Measurements from ENCODE around the gene ST3GAL4.
"Not testable (repeated sequence)": the region's sequence is repeated elsewhere in the genome, so short reads cannot be mapped to it uniquely, and the experiment has no call there.

ST3GAL4 gene

GRCh38 chr11:126385991-126386728 is 30.7 kb downstream of the ST3GAL4 start:
- in situ Hi-C loops (cut with MboI; ENCODE audit: low sequenced_read_pairs) = no loop called here
- H3K36me3 ChIP-seq (replicated peaks) = no peaks in the 10 kb centered on the region
- H3K4me1 ChIP-seq = no peaks in the 10 kb centered on the region; the same call in 1 of the 2 replicates
- no peaks in the 10 kb centered on the region for H3K9me3 ChIP-seq
- H3K4me3 ChIP-seq = no peak overlapping the region
- H3K27me3 ChIP-seq (ENCODE audit: low read depth) = no peaks in the 10 kb centered on the region
- DNase-seq (ENCODE audit: low spot score in 2 of 2) = no peak

DNA sequence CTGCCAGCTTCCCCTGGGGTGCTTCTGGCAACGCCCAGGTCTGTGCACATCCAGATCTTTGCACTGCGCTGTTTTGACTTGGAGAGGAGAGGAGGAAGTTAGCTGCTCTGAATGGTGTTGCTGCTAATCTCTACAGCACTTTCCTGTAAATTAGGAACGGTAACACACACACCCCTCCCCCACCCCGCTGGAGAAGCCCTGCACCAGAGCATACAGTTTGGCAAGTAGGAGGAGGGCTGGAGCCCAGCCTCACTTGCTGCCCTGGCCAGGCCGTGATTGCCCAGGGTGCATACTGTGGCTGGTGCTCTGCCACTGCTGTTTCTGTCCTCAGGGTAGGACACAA is 31.2 kb downstream of the ST3GAL4 start:
- DNase-seq (ENCODE audit: low spot score in 2 of 2); H3K4me1 ChIP-seq; in situ Hi-C loops (cut with MboI; ENCODE audit: low sequenced_read_pairs): not testable (repeated sequence)

DNA sequence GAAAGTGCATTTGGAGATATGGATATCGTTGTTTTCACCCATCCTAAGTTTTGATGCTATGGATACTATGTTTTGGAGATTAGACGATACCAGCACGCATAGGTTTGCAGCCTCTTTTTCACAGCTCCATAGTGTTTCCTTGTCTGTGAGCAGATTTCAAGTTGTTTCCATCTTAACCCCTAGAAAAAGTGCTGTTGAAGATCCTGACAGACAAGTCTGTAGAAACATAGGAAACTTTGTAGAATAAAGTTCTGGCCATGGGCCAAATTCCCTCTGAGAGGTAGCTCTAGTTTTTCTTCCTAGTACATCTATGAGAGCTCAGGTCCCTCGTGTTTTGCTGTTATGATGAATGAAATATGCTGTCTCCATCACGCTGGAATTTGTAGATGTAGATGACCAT is 32.4 kb downstream of the ST3GAL4 start:
- DNase-seq (ENCODE audit: low spot score in 2 of 2) = no peak
- Histone ChIP-seq H3K36me3 (replicated peaks) (no peaks in the 10 kb centered on the region), H3K4me3 (no peak overlapping the region), H3K9me3 (no peaks in the 10 kb centered on the region), H3K27me3 (ENCODE audit: low read depth) (no peaks in the 10 kb centered on the region), H3K4me1 (no peaks in the 10 kb centered on the region; the same call in 1 of the 2 replicates)
- in situ Hi-C loops (cut with MboI; ENCODE audit: low sequenced_read_pairs) = no loop called here

More for the DNA sequence above, 31.2 kb downstream of the ST3GAL4 start:
- H3K4me3 ChIP-seq; H3K9me3 ChIP-seq; H3K27me3 ChIP-seq (ENCODE audit: low read depth); H3K36me3 ChIP-seq (replicated peaks): not testable (repeated sequence)

DNA sequence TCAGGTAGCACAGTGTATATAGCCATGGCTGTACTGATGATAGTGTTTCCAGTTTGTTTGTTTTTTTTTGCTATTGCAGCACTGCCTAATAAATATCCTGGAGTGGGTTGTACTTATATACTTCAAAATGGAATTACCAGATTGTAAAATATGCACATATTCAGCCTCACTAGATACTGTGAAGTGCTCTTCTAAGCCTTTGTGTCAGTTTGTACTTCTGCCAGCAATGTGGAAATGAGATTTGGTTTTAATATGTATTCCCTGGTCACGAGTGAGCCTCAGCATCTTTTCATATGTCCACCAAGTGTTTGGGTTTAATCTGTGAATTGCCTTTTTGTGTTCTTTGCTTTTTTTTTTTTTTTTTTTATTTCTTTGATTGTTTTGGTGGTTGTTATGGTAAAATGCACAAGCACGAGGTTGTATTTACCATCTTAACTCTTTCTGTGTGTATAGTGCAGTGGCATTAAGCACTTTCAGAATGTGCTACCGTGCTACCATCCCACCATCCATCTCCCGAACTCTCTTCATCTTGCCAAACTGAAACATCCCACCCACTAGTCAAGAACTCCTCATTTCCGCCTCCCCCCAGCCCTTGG is 34.9 kb downstream of the ST3GAL4 start:
- no peaks in the 10 kb centered on the region; the same call in 1 of the 2 replicates for H3K4me1 ChIP-seq
- H3K36me3 ChIP-seq (replicated peaks) = no peaks in the 10 kb centered on the region
- in situ Hi-C loops (cut with MboI; ENCODE audit: low sequenced_read_pairs) = no loop called here
- H3K4me3 ChIP-seq = no peak overlapping the region
- no peaks in the 10 kb centered on the region for H3K27me3 ChIP-seq (ENCODE audit: low read depth)
- no peaks in the 10 kb centered on the region for H3K9me3 ChIP-seq
- no peak for DNase-seq (ENCODE audit: low spot score in 2 of 2)

GRCh38 chr11:126391286-126391954 is 35.9 kb downstream of the ST3GAL4 start:
- Histone ChIP-seq H3K27me3 (ENCODE audit: low read depth) (no peaks in the 10 kb centered on the region), H3K36me3 (replicated peaks) (no peaks in the 10 kb centered on the region), H3K4me3 (no peak overlapping the region), H3K4me1 (no peaks in the 10 kb centered on the region; the same call in 1 of the 2 replicates), H3K9me3 (no peaks in the 10 kb centered on the region)
- DNase-seq (ENCODE audit: low spot score in 2 of 2) = no peak
- in situ Hi-C loops (cut with MboI; ENCODE audit: low sequenced_read_pairs) = no loop called here

- H3K4me3 ChIP-seq = no peak overlapping the region
- H3K4me1 ChIP-seq = no peaks in the 10 kb centered on the region; the same call in 1 of the 2 replicates
- no peaks in the 10 kb centered on the region for H3K9me3 ChIP-seq
- DNase-seq (ENCODE audit: low spot score in 2 of 2) = no peak
- no peaks in the 10 kb centered on the region for H3K27me3 ChIP-seq (ENCODE audit: low read depth)
- in situ Hi-C loops (cut with MboI; ENCODE audit: low sequenced_read_pairs) = no loop called here
- H3K36me3 ChIP-seq (replicated peaks) = no peaks in the 10 kb centered on the region
Observed at GRCh38 chr11:126391970-126392632, 36.6 kb downstream of the ST3GAL4 start.

DNA sequence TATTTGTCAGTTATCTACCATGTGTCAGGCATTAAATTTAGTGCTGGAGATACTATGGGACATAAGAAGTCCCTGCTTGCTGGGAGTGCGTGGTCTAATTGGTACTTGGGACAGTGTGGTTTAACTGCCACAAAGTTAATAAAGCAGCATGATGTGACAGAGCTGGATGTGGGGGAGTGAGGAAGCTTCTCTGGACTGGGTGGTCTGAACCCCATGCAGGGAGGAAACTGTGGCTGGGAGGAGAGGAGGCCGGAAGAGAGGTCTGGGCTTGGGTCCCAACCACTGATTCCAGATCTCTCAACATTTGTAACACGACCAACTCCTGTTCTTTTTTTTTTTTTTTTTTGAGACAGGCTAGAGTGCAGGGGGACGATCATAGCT is 37.1 kb downstream of the ST3GAL4 start:
- H3K9me3 ChIP-seq = no peaks in the 10 kb centered on the region
- no peaks in the 10 kb centered on the region; the same call in 1 of the 2 replicates for H3K4me1 ChIP-seq
- in situ Hi-C loops (cut with MboI; ENCODE audit: low sequenced_read_pairs) = no loop called here
- DNase-seq (ENCODE audit: low spot score in 2 of 2) = no peak
- H3K36me3 ChIP-seq (replicated peaks) = no peaks in the 10 kb centered on the region
- no peak overlapping the region for H3K4me3 ChIP-seq
- no peaks in the 10 kb centered on the region for H3K27me3 ChIP-seq (ENCODE audit: low read depth)

DNA sequence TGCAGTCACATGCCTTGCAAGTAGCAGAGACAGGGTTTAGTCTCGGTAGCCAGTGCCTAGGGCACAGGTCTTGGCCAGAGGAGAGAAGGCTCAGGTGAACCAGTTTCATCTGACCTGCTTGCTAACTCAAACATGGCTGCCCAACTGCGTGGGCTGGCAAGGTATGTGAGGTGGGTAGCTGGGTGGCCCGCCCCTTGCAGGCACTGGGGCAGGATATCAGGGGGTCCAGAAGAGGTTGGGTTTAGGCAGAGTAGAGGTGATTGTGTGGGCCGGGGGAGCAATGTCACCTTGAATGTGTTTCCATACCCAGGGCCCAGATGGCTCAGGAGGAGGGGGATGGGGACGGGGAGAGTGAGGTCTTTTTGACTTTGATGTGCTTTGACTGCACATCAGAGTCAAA is 37.7 kb downstream of the ST3GAL4 start:
- H3K9me3 ChIP-seq = no peaks in the 10 kb centered on the region
- in situ Hi-C loops (cut with MboI; ENCODE audit: low sequenced_read_pairs) = no loop called here
- DNase-seq (ENCODE audit: low spot score in 2 of 2) = no peak
- H3K27me3 ChIP-seq (ENCODE audit: low read depth) = no peaks in the 10 kb centered on the region
- H3K36me3 ChIP-seq (replicated peaks) = no peaks in the 10 kb centered on the region
- H3K4me1 ChIP-seq = no peaks in the 10 kb centered on the region; the same call in 1 of the 2 replicates
- H3K4me3 ChIP-seq = no peak overlapping the region

DNA sequence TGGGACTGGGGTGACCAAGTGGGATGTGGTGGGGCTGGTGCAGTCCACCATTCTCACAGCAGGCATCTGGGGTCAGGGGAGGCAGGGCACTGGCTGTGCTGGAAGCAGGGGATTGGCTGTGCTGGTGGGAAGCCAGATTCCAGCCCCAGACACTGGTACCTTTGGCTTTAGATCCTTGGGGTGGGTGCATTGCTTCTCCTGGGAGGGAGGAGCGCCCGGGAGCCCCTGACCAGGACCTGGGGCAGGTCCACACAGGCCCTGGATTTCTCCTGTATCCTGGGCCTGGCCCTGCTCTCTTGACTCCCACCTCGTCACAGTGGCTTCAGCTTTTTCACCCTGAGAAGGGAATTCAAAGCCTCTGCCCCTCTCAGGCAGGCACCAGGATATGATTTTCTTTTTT is 38.5 kb downstream of the ST3GAL4 start:
- in situ Hi-C loops (cut with MboI; ENCODE audit: low sequenced_read_pairs) = no loop called here
- H3K27me3 ChIP-seq (ENCODE audit: low read depth) = no peaks in the 10 kb centered on the region
- no peak overlapping the region for H3K4me3 ChIP-seq
- H3K9me3 ChIP-seq = no peaks in the 10 kb centered on the region
- no peaks in the 10 kb centered on the region for H3K36me3 ChIP-seq (replicated peaks)
- DNase-seq (ENCODE audit: low spot score in 2 of 2) = no peak
- no peaks in the 10 kb centered on the region; the same call in 1 of the 2 replicates for H3K4me1 ChIP-seq

- H3K4me1 ChIP-seq; H3K9me3 ChIP-seq; H3K4me3 ChIP-seq; in situ Hi-C loops (cut with MboI; ENCODE audit: low sequenced_read_pairs); H3K27me3 ChIP-seq (ENCODE audit: low read depth); DNase-seq (ENCODE audit: low spot score in 2 of 2); H3K36me3 ChIP-seq (replicated peaks): not testable (repeated sequence)
Observed at GRCh38 chr11:126394634-126395072, 39.2 kb downstream of the ST3GAL4 start.

DNA sequence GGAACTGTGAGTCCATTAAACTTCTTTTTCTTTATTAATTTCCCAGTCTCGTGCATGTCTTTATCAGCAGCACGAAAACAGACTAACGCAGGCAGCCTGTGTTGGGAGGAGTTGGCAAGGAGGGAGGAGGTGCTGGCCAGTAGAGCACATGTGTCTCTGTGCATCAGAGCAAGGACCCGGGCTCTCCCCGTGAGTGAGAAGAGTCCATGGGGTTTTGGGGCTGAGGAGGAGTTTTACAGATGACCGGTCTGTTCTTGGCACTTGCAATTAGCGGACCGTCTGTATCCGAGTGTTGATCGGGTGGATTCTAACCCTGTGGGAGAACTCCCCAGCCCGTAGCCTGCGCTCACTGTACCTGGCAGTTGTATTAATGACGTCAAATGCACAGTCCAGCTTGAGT is 40.3 kb downstream of the ST3GAL4 start:
- H3K9me3 ChIP-seq; DNase-seq (ENCODE audit: low spot score in 2 of 2); H3K27me3 ChIP-seq (ENCODE audit: low read depth); H3K4me1 ChIP-seq; H3K36me3 ChIP-seq (replicated peaks); in situ Hi-C loops (cut with MboI; ENCODE audit: low sequenced_read_pairs); H3K4me3 ChIP-seq: not testable (repeated sequence)

DNA sequence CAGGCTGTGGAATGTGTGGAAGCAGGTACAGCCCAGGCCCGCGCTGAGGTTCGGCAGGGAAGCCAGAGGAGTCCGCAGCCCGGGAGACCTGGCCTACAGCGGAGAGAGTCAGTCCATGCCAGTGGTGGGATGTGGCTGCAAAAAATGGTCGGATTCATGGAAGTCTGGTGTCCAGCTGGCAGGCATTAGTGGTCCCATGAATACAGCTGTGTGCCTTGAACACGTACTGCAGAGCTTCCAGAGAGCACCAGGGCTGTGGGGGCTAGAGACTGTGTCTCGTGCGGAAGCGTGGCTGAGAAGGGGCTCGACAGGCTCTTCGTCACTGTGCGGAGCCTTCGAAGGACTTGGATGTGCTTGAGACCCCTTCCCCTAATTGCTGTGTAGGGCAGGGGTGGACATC is 40.8 kb downstream of the ST3GAL4 start:
- not testable (repeated sequence) for H3K27me3 ChIP-seq (ENCODE audit: low read depth)

GRCh38 chr11:126396965-126397364 is 41.5 kb downstream of the ST3GAL4 start:
- Histone ChIP-seq H3K36me3 (replicated peaks) (no peaks in the 10 kb centered on the region), H3K9me3 (no peaks in the 10 kb centered on the region), H3K27me3 (ENCODE audit: low read depth) (no peaks in the 10 kb centered on the region), H3K4me1 (no peaks in the 10 kb centered on the region), H3K4me3 (no peak overlapping the region)
- DNase-seq (ENCODE audit: low spot score in 2 of 2) = no peak
- in situ Hi-C loops (cut with MboI; ENCODE audit: low sequenced_read_pairs) = no loop called here

More for the DNA sequence above, 40.8 kb downstream of the ST3GAL4 start:
- H3K4me1 ChIP-seq; in situ Hi-C loops (cut with MboI; ENCODE audit: low sequenced_read_pairs); DNase-seq (ENCODE audit: low spot score in 2 of 2); H3K9me3 ChIP-seq; H3K36me3 ChIP-seq (replicated peaks); H3K4me3 ChIP-seq: not testable (repeated sequence)

DNA sequence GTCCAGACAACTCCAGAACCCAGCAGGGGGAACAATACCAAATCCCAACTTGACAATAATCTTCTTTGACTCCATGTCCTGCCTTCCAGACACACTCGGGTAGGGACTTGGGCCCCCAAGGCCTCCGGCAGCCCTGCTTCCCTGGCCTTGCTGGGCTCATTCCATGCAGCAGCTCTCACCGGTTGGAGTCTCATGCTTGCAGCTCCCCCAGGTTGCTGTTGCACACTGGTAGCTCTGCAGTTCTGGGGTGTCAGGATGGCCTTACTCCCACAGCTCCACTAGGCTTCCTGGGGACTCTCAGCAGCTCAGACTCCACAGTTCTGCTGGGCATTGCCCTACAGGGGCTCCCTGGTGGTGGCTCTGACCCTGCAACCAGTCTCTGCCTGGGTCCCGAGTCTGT is 42.8 kb downstream of the ST3GAL4 start:
- DNase-seq (ENCODE audit: low spot score in 2 of 2) = no peak
- in situ Hi-C loops (cut with MboI; ENCODE audit: low sequenced_read_pairs) = no loop called here
- Histone ChIP-seq H3K4me1 (peaks cover 9% of the 10 kb centered on the region), H3K27me3 (ENCODE audit: low read depth) (no peaks in the 10 kb centered on the region), H3K9me3 (no peaks in the 10 kb centered on the region), H3K36me3 (replicated peaks) (no peaks in the 10 kb centered on the region), H3K4me3 (no peak overlapping the region)
